HG03520 (cell line): ENCODE measurements around the gene CSDE1.

Experiments
- ATAC-seq: cut with Tn5 transposase; IDR thresholded peaks from one replicate; pipeline ENCODE4 v1.9.1; 2021; ENCODE audit warnings: mild to moderate bottlenecking, moderate library complexity; ENCODE audit not compliant: unreplicated experiment

Gene CSDE1

GRCh38 chr1:114668784-114669561, 88.8 kb downstream of the CSDE1 start:
- ATAC-seq, result no peak

- no peak for ATAC-seq
Measured at GRCh38 chr1:114668373-114668772, 89.4 kb downstream of the CSDE1 start.

- ATAC-seq, result no peak
Measured at GRCh38 chr1:114666954-114667353, 90.8 kb downstream of the CSDE1 start.
